HepG2 (cell line): ENCODE measurements around the gene MARCHF9. TPM values are rescaled to one million over a fixed set of nuclear protein-coding genes. Genes with fewer than 3 reads are reported as not detected.

Source experiments
- ATAC-seq: fragments of 200-7000 bp; cut with Tn5 transposase; 3 replicates; pipeline ENCODE4 v1.9.1; 2020; ENCODE audit warnings: mild to moderate bottlenecking, moderate library complexity
- BruUV-seq: library from RNA; stranded (reverse); fragments of 400-500 nt; replicated peaks from 2 replicates; lab custom pipeline; 2021; lab: Mats Ljungman, UMichigan
- CTCF ChIA-PET: fragments of 300-600 bp; formaldehyde crosslinking; extraction: SDS; loops from one replicate; lab custom pipeline; 2021; ENCODE audit warnings: low total read pairs, inconsistent platforms, low intra/inter-chr PET ratio; lab: Yijun Ruan, JAX
- POLR2A ChIA-PET: fragments of 350-600 bp; sonication (Branson Sonifier 250); formaldehyde crosslinking; loops from one replicate; lab custom pipeline; 2020; ENCODE audit warnings: antibody characterized with exemption, inconsistent platforms; lab: Yijun Ruan, JAX
- DNase-seq: peaks from one replicate; pipeline ENCODE4 v3.0.0-alpha.2; 2015; ENCODE audit warnings: low spot score
- FAIRE-seq: peaks from 3 replicates; lab custom pipeline; 2011; peaks lifted over from hg19 to GRCh38; lab: Jason Lieb, UNC
- H2AFZ ChIP-seq: one replicate; pipeline ENCODE4 v1.6.1; 2011; ENCODE audit warnings: low read length, inconsistent platforms
- H3K27ac ChIP-seq: fragments of 300-600 bp; 3 replicates; pipeline ENCODE4 v1.8.0; 2011; ENCODE audit warnings: mixed run types, mild to moderate bottlenecking, mixed read lengths, low read length, inconsistent platforms; ENCODE audit not compliant: insufficient read depth; ENCODE audit errors: extremely low read length
- H3K27me3 ChIP-seq, 2 experiments: fragments of 200-600 bp in 1 of 2; 2 replicates in 1 of 2; 3 replicates in 1 of 2; pipeline versions ENCODE4 v1.6.0 to v1.8.0; 2011; ENCODE audit warnings: low read length in 2 of 2, mild to moderate bottlenecking in 2 of 2, moderate library complexity in 2 of 2, inconsistent platforms in 1 of 2; ENCODE audit not compliant: insufficient read depth in 2 of 2, control insufficient read depth in 1 of 2
- H3K36me3 ChIP-seq, 2 experiments: fragments of 200-600 bp in 1 of 2; replicated peaks in 1 of 2; 2 replicates in 1 of 2; 3 replicates in 1 of 2; pipeline versions ENCODE4 v1.5.1 to v1.8.0; 2011; ENCODE audit warnings: low read length in 2 of 2, inconsistent platforms in 1 of 2; ENCODE audit not compliant: insufficient read depth in 2 of 2, control insufficient read depth in 1 of 2
- H3K4me1 ChIP-seq: 2 replicates; pipeline ENCODE4 v1.5.1; 2012; ENCODE audit warnings: low read length, inconsistent platforms; ENCODE audit not compliant: insufficient read depth
- H3K4me2 ChIP-seq: 2 replicates; pipeline ENCODE4 v1.6.0; 2011; ENCODE audit warnings: low read depth, low read length, inconsistent platforms
- H3K4me3 ChIP-seq, 3 experiments: fragments of 200-600 bp in 1 of 3; sonication (generic), shearing (Covaris generic) in 1 of 3; replicated peaks in 1 of 3; 2 replicates each; pipeline ENCODE4 v1.5.1; 2011 to 2016; ENCODE audit warnings: low read length in 3 of 3, inconsistent platforms in 2 of 3, low read depth in 2 of 3, mild to moderate bottlenecking in 2 of 3, control low read depth in 1 of 3, mixed read lengths in 1 of 3; ENCODE audit not compliant: insufficient read depth in 1 of 3
- H3K79me2 ChIP-seq: one replicate; pipeline ENCODE4 v1.6.1; 2011; ENCODE audit warnings: low read length, inconsistent platforms; ENCODE audit not compliant: insufficient read depth
- H3K9ac ChIP-seq: 2 replicates; pipeline ENCODE4 v1.6.0; 2011; ENCODE audit warnings: mild to moderate bottlenecking, low read depth, low read length, inconsistent platforms; ENCODE audit not compliant: insufficient read depth
- H3K9me3 ChIP-seq: 2 replicates; pipeline ENCODE4 v1.5.1; 2012; ENCODE audit warnings: mild to moderate bottlenecking, low read length
- H4K20me1 ChIP-seq: 2 replicates; pipeline ENCODE4 v1.6.0; 2011; ENCODE audit warnings: inconsistent platforms, mild to moderate bottlenecking, low read length, moderate library complexity; ENCODE audit not compliant: insufficient read depth
- ASH2L ChIP-seq: fragments of 300-600, 200-600 bp; sonication (generic); IDR thresholded peaks from 2 replicates; pipeline ENCODE4 v1.7.0; 2017; ENCODE audit warnings: low read depth, mild to moderate bottlenecking, moderate library complexity, mixed read lengths, low read length; ENCODE audit not compliant: insufficient read length
- FUBP1 ChIP-seq: sonication (generic); formaldehyde crosslinking; IDR thresholded peaks from 2 replicates; pipeline ENCODE4 v1.5.1; 2020; ENCODE audit warnings: missing genetic modification reagents, mild to moderate bottlenecking, borderline replicate concordance
- GLI4 ChIP-seq: sonication (generic); formaldehyde crosslinking; IDR thresholded peaks from 2 replicates; pipeline ENCODE4 v1.5.1; 2020; ENCODE audit warnings: missing genetic modification reagents, mild to moderate bottlenecking, moderate library complexity, borderline replicate concordance
- LRRFIP1 ChIP-seq: sonication (generic); formaldehyde crosslinking; conservative IDR thresholded peaks from 2 replicates; pipeline ENCODE4 v1.4.0; 2020; ENCODE audit warnings: missing genetic modification reagents
- NFATC3 ChIP-seq: sonication (generic); formaldehyde crosslinking; IDR thresholded peaks from 2 replicates; pipeline ENCODE4 v1.5.1; 2020; ENCODE audit warnings: mild to moderate bottlenecking, missing genetic modification reagents
- POLR2A ChIP-seq, 2 experiments: IDR thresholded peaks; 2 replicates each; pipeline ENCODE4 v1.6.1; 2011; ENCODE audit warnings: low read depth in 2 of 2, low read length in 2 of 2, mild to moderate bottlenecking in 1 of 2, moderate library complexity in 1 of 2; ENCODE audit not compliant: insufficient read depth in 1 of 2
- RBFOX2 ChIP-seq: fragments of 200-400 bp; formaldehyde crosslinking; IDR thresholded peaks from 2 replicates; pipeline ENCODE4 v1.6.1; 2017; ENCODE audit warnings: low read depth, mild to moderate bottlenecking, low read length
- SALL2 ChIP-seq: sonication (generic); formaldehyde crosslinking; IDR thresholded peaks from 2 replicates; pipeline ENCODE4 v1.8.1; 2023; ENCODE audit warnings: mild to moderate bottlenecking, missing genetic modification reagents, inconsistent platforms
- ZFY ChIP-seq: sonication (generic); formaldehyde crosslinking; IDR thresholded peaks from 2 replicates; pipeline ENCODE4 v1.4.0; 2020; ENCODE audit warnings: missing genetic modification reagents
- ZNF160 ChIP-seq: sonication (generic); formaldehyde crosslinking; IDR thresholded peaks from 2 replicates; pipeline ENCODE4 v1.8.0; 2022; ENCODE audit warnings: mild to moderate bottlenecking, inconsistent platforms, missing genetic modification reagents
- ZNF274 ChIP-seq: sonication (generic); formaldehyde crosslinking; IDR thresholded peaks from 2 replicates; pipeline ENCODE4 v1.5.1; 2020; ENCODE audit warnings: mild to moderate bottlenecking, missing genetic modification reagents
- ZNF3 ChIP-seq: IDR thresholded peaks from 2 replicates; pipeline ENCODE4 v1.7.0; 2017; ENCODE audit warnings: inconsistent platforms
- ZNF30 ChIP-seq: sonication (generic); formaldehyde crosslinking; IDR thresholded peaks from 2 replicates; pipeline ENCODE4 v1.5.0; 2020; ENCODE audit warnings: mild to moderate bottlenecking, missing genetic modification reagents
- ZNF557 ChIP-seq: sonication (generic); formaldehyde crosslinking; IDR thresholded peaks from 2 replicates; pipeline ENCODE4 v1.4.0; 2020; ENCODE audit warnings: missing genetic modification reagents
- WGBS: methylation state at CpG from one replicate; pipeline ENCODE4 v1.1.6; 2017; ENCODE audit warnings: low lambda C conversion rate; 5-methylcytosine and 5-hydroxymethylcytosine counted together
- in situ Hi-C: cut with HindIII; loops from 2 replicates; pipeline ENCODE4 v1.10.0; 2017; ENCODE audit warnings: low pct_unique_long_range_greater_than_20kb; ENCODE audit not compliant: extremely low pct_ligation_motif_present
- intact Hi-C: fragments of 100-400 bp; cut with micrococcal nuclease; formaldehyde crosslinking; loops from one replicate; pipeline ENCODE4 v1.10.0; 2022; ENCODE audit not compliant: unreplicated experiment
- polyA plus RNA-seq, 8 experiments: library from polyadenylated mRNA; depleted of rRNA in 3 of 8; stranded (reverse) in 7 of 8; unstranded in 1 of 8; fragments of >200 nt; fragmentation: Illumina TruSeq in 4 of 8; extraction: Trizol in 4 of 8; gene quantifications; 2 replicates each; pipeline versions ENCODE4 v1.2.1 to v1.2.3, GENCODE V29; 2011 to 2016; ENCODE audit warnings: low read depth in 4 of 8, missing spikeins in 1 of 8, mixed read lengths in 1 of 8; ENCODE audit not compliant: insufficient read depth in 1 of 8
- total RNA-seq, 5 experiments: library from RNA; depleted of rRNA; stranded (reverse); fragments of >200 nt; fragmentation: Illumina TruSeq; extraction: Trizol; gene quantifications; 2 replicates each; pipeline ENCODE4 v1.2.3, GENCODE V29; 2016; ENCODE audit warnings: low read depth in 1 of 5

The MARCHF9 gene
- total and polyA plus RNA-seq, 2 of the 13 experiments (the other 11 are each of a cell fraction or from before 2014, with no cell fraction given), result 5.7 to 9.6 TPM

- H4K20me1 ChIP-seq, result 0 out of 2 replicates have a peak, but pooled peaks cover 5% of the 10 kb centered on the region
- DNase-seq (no peak), ATAC-seq (no peak), FAIRE-seq (peak; percentile 15)
- no peak overlapping the region for H2AFZ ChIP-seq
- TF ChIP-seq LRRFIP1 (no peak), ZFY (CRISPR knock-in tag) (0 out of 2 replicates have a peak, but pooled peaks have one; percentile 5), FUBP1 (CRISPR knock-in tag) (0 out of 2 replicates have a peak, but pooled peaks have one; percentile 40), ZNF557 (CRISPR knock-in tag) (0 out of 2 replicates have a peak, but pooled peaks have one; percentile 7), SALL2 (CRISPR knock-in tag) (peak; percentile 24; the same call in 1 of the 2 replicates), ZNF160 (0 out of 2 replicates have a peak, but pooled peaks have one; percentile 11), ASH2L (no peak), RBFOX2 (peak; percentile 51; the same call in 1 of the 2 replicates), NFATC3 (CRISPR knock-in tag) (0 out of 2 replicates have a peak, but pooled peaks have one; percentile 38), ZNF3 (CRISPR knock-in tag) (no peak), ZNF30 (CRISPR knock-in tag) (0 out of 2 replicates have a peak, but pooled peaks have one; percentile 25), ZNF274 (CRISPR knock-in tag) (0 out of 2 replicates have a peak, but pooled peaks have one; percentile 25), POLR2A (IDR thresholded peaks at IDR 0.05; ENCODE audit: insufficient read depth in 1 of 2, low read depth in 2 of 2, low read length in 2 of 2) (peak; percentile 21 to 27; a peak in 1 of 4 replicates), GLI4 (CRISPR knock-in tag) (0 out of 2 replicates have a peak, but pooled peaks have one; percentile 37)
- WGBS, result 76% methylated on average over 15 of the region's 15 CpGs
- CTCF ChIA-PET, result no interaction called here
- H3K79me2 ChIP-seq, result peaks cover 25% of the 10 kb centered on the region
- intact Hi-C loops (no loop called here), in situ Hi-C loops (no loop called here)
- peaks cover 43% of the 10 kb centered on the region for H3K4me1 ChIP-seq
- H3K27ac ChIP-seq, result peak overlapping the region; percentile 87
- peak overlapping the region; percentile 72 to 87 (median 78) for H3K4me3 ChIP-seq
- POLR2A ChIA-PET, result no interaction called here
- peaks cover 10 to 39% of the 10 kb centered on the region in 2 experiments for H3K36me3 ChIP-seq
- H3K4me2 ChIP-seq, result peak overlapping the region; percentile 98
- no TSS peak for BruUV-seq
- no peaks in the 10 kb centered on the region; a peak in 1 of 5 replicates for H3K27me3 ChIP-seq
- peak overlapping the region; percentile 96 for H3K9ac ChIP-seq
- no peaks in the 10 kb centered on the region for H3K9me3 ChIP-seq
These were observed 4.1 kb upstream of the MARCHF9 start for GRCh38 chr12:57750561-57751431.
